ENCODE results near the gene CALN1.

The CALN1 gene

GRCh38 chr7:72019436-72019835 lies 392.7 kb downstream of the CALN1 start:
- Histone ChIP-seq H3K23ac (ENCODE audit: low read depth, low read length, poor library complexity) (no peak overlapping the region), H2BK12ac (ENCODE audit: low read length) (no peak overlapping the region), H2BK5ac (ENCODE audit: low read length) (no peak overlapping the region), H3K4ac (ENCODE audit: low read length) (no peak overlapping the region), H3K79me1 (ENCODE audit: low read depth, low read length) (no peaks in the 10 kb centered on the region), H3K9ac (ENCODE audit: low read depth, low read length, poor library complexity) (no peak overlapping the region), H3K4me1 (ENCODE audit: control insufficient read depth in 2 of 2, insufficient read depth in 1 of 2, low read depth in 1 of 2, low read length in 2 of 2) (no peaks in the 10 kb centered on the region), H3K27me3 (ENCODE audit: control insufficient read depth in 3 of 3, insufficient read depth in 3 of 3, low read depth in 1 of 3, low read length in 3 of 3) (no peaks in the 10 kb centered on the region), H2BK15ac (ENCODE audit: low read length) (no peak overlapping the region), H4K8ac (ENCODE audit: low read depth, low read length) (no peak overlapping the region), H4K91ac (ENCODE audit: low read depth, low read length, poor library complexity) (no peak overlapping the region), H3K4me3 (ENCODE audit: low read length in 2 of 2) (peak overlapping the region in 1 of 2 donors; percentile 35), H3K14ac (ENCODE audit: low read length) (peak overlapping the region; percentile 1), H3K4me2 (ENCODE audit: insufficient read depth, low read length, poor library complexity, severe bottlenecking) (no peak overlapping the region), H2BK120ac (ENCODE audit: low read depth, low read length) (no peak overlapping the region), H2AFZ (ENCODE audit: low read length) (no peak overlapping the region), H3K36me3 (replicated peaks in 1 of 2; ENCODE audit: control insufficient read depth in 2 of 2, insufficient read depth in 2 of 2, low read length in 2 of 2) (no peaks in the 10 kb centered on the region), H3K27ac (replicated peaks; ENCODE audit: low read length) (no peak overlapping the region), H2AK5ac (ENCODE audit: low read depth, low read length) (no peak overlapping the region), H3K9me3 (replicated peaks in 1 of 2; ENCODE audit: control insufficient read depth in 2 of 2, insufficient read depth in 1 of 2, low read depth in 1 of 2, low read length in 2 of 2) (no peaks in the 10 kb centered on the region), H3K18ac (ENCODE audit: low read length) (no peak overlapping the region)
- DNase-seq (ENCODE audit: low spot score): no peak
- no CpG with 5 or more reads among the region's 2 CpGs for WGBS, 2 donors (ENCODE audit: extremely low coverage in 2 of 2, insufficient read length in 2 of 2, insufficient replicate concordance in 1 of 2)

- no peak overlapping the region for H3K23ac ChIP-seq (ENCODE audit: low read depth, low read length, poor library complexity)
- no peak overlapping the region for H3K4me3 ChIP-seq (ENCODE audit: low read length in 2 of 2)
- H2AFZ ChIP-seq (ENCODE audit: low read length): no peak overlapping the region
- H4K91ac ChIP-seq (ENCODE audit: low read depth, low read length, poor library complexity): no peak overlapping the region
- no peak overlapping the region for H2BK15ac ChIP-seq (ENCODE audit: low read length)
- H2BK5ac ChIP-seq (ENCODE audit: low read length): no peak overlapping the region
- no peak overlapping the region for H2BK120ac ChIP-seq (ENCODE audit: low read depth, low read length)
- no peaks in the 10 kb centered on the region for H3K4me1 ChIP-seq (ENCODE audit: control insufficient read depth in 2 of 2, insufficient read depth in 1 of 2, low read depth in 1 of 2, low read length in 2 of 2)
- H3K4ac ChIP-seq (ENCODE audit: low read length): no peak overlapping the region
- H3K27me3 ChIP-seq (ENCODE audit: control insufficient read depth in 3 of 3, insufficient read depth in 3 of 3, low read depth in 1 of 3, low read length in 3 of 3): no peaks in the 10 kb centered on the region
- H3K79me1 ChIP-seq (ENCODE audit: low read depth, low read length): no peaks in the 10 kb centered on the region
- H4K8ac ChIP-seq (ENCODE audit: low read depth, low read length): no peak overlapping the region
- no CpG with 5 or more reads among the region's 6 CpGs for WGBS, 2 donors (ENCODE audit: extremely low coverage in 2 of 2, insufficient read length in 2 of 2, insufficient replicate concordance in 1 of 2)
- no peak overlapping the region for H2AK5ac ChIP-seq (ENCODE audit: low read depth, low read length)
- no peak overlapping the region for H3K9ac ChIP-seq (ENCODE audit: low read depth, low read length, poor library complexity)
- H3K18ac ChIP-seq (ENCODE audit: low read length): no peak overlapping the region
- H2BK12ac ChIP-seq (ENCODE audit: low read length): no peak overlapping the region
- H3K27ac ChIP-seq (replicated peaks; ENCODE audit: low read length): no peak overlapping the region
- no peak overlapping the region for H3K4me2 ChIP-seq (ENCODE audit: insufficient read depth, low read length, poor library complexity, severe bottlenecking)
- no peaks in the 10 kb centered on the region for H3K9me3 ChIP-seq (replicated peaks in 1 of 2; ENCODE audit: control insufficient read depth in 2 of 2, insufficient read depth in 1 of 2, low read depth in 1 of 2, low read length in 2 of 2)
- H3K36me3 ChIP-seq (replicated peaks in 1 of 2; ENCODE audit: control insufficient read depth in 2 of 2, insufficient read depth in 2 of 2, low read length in 2 of 2): no peaks in the 10 kb centered on the region
- no peak overlapping the region for H3K14ac ChIP-seq (ENCODE audit: low read length)
- no peak for DNase-seq (ENCODE audit: low spot score)
Observed at GRCh38 chr7:72017756-72018155, 394.4 kb downstream of the CALN1 start.

DNA sequence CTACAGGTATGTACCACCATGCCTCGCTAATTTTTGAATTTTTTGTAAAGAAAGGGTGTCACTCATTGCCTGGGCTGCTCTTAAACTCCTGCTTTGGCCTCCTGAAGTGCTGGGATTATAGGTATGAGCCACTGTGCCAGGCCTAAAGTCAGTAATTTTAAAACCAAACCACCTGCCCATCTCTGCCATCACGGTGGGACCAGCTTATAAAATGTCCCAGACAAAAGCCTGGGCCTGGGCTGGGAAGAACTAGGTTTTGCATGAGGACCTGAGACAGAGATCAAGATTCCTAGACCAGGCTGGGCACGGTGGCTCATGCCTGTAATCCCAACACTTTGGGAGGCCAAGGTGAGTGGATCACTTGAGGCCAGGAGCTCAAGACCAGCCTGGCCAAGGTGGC lies 395.6 kb downstream of the CALN1 start:
- H2BK5ac ChIP-seq (ENCODE audit: low read length): no peak overlapping the region
- H3K4me2 ChIP-seq (ENCODE audit: insufficient read depth, low read length, poor library complexity, severe bottlenecking): no peak overlapping the region
- H3K14ac ChIP-seq (ENCODE audit: low read length): no peak overlapping the region
- no peak overlapping the region for H2BK120ac ChIP-seq (ENCODE audit: low read depth, low read length)
- no peak overlapping the region for H2AFZ ChIP-seq (ENCODE audit: low read length)
- H3K9me3 ChIP-seq (replicated peaks in 1 of 2; ENCODE audit: control insufficient read depth in 2 of 2, insufficient read depth in 1 of 2, low read depth in 1 of 2, low read length in 2 of 2): no peaks in the 10 kb centered on the region
- H3K79me1 ChIP-seq (ENCODE audit: low read depth, low read length): no peaks in the 10 kb centered on the region
- H3K36me3 ChIP-seq (replicated peaks in 1 of 2; ENCODE audit: control insufficient read depth in 2 of 2, insufficient read depth in 2 of 2, low read length in 2 of 2): no peaks in the 10 kb centered on the region
- DNase-seq (ENCODE audit: low spot score): no peak
- no peak overlapping the region for H2BK12ac ChIP-seq (ENCODE audit: low read length)
- H4K8ac ChIP-seq (ENCODE audit: low read depth, low read length): no peak overlapping the region
- no peak overlapping the region for H3K23ac ChIP-seq (ENCODE audit: low read depth, low read length, poor library complexity)
- H3K9ac ChIP-seq (ENCODE audit: low read depth, low read length, poor library complexity): no peak overlapping the region
- H3K27ac ChIP-seq (replicated peaks; ENCODE audit: low read length): no peak overlapping the region
- no peak overlapping the region for H3K4me3 ChIP-seq (ENCODE audit: low read length in 2 of 2)
- H3K4me1 ChIP-seq (ENCODE audit: control insufficient read depth in 2 of 2, insufficient read depth in 1 of 2, low read depth in 1 of 2, low read length in 2 of 2): no peaks in the 10 kb centered on the region
- H2AK5ac ChIP-seq (ENCODE audit: low read depth, low read length): no peak overlapping the region
- H3K27me3 ChIP-seq (ENCODE audit: control insufficient read depth in 3 of 3, insufficient read depth in 3 of 3, low read depth in 1 of 3, low read length in 3 of 3): no peaks in the 10 kb centered on the region
- no peak overlapping the region for H4K91ac ChIP-seq (ENCODE audit: low read depth, low read length, poor library complexity)
- no peak overlapping the region for H3K18ac ChIP-seq (ENCODE audit: low read length)
- no peak overlapping the region for H2BK15ac ChIP-seq (ENCODE audit: low read length)
- no peak overlapping the region for H3K4ac ChIP-seq (ENCODE audit: low read length)
- WGBS, 2 donors (ENCODE audit: extremely low coverage in 2 of 2, insufficient read length in 2 of 2, insufficient replicate concordance in 1 of 2): no CpG with 5 or more reads among the region's 3 CpGs

- H3K27ac ChIP-seq (replicated peaks; ENCODE audit: low read length): no peak overlapping the region
- H3K18ac ChIP-seq (ENCODE audit: low read length): no peak overlapping the region
- H3K4me1 ChIP-seq (ENCODE audit: control insufficient read depth in 2 of 2, insufficient read depth in 1 of 2, low read depth in 1 of 2, low read length in 2 of 2): no peaks in the 10 kb centered on the region
- no peak overlapping the region for H2BK5ac ChIP-seq (ENCODE audit: low read length)
- no peak for DNase-seq (ENCODE audit: low spot score)
- no peak overlapping the region for H3K23ac ChIP-seq (ENCODE audit: low read depth, low read length, poor library complexity)
- H3K4ac ChIP-seq (ENCODE audit: low read length): no peak overlapping the region
- no peak overlapping the region for H2BK120ac ChIP-seq (ENCODE audit: low read depth, low read length)
- WGBS, 2 donors (ENCODE audit: extremely low coverage in 2 of 2, insufficient read length in 2 of 2, insufficient replicate concordance in 1 of 2): no CpG with 5 or more reads among the region's 4 CpGs
- H2AK5ac ChIP-seq (ENCODE audit: low read depth, low read length): no peak overlapping the region
- no peaks in the 10 kb centered on the region for H3K79me1 ChIP-seq (ENCODE audit: low read depth, low read length)
- no peak overlapping the region for H2AFZ ChIP-seq (ENCODE audit: low read length)
- H3K27me3 ChIP-seq (ENCODE audit: control insufficient read depth in 3 of 3, insufficient read depth in 3 of 3, low read depth in 1 of 3, low read length in 3 of 3): no peaks in the 10 kb centered on the region
- H4K8ac ChIP-seq (ENCODE audit: low read depth, low read length): no peak overlapping the region
- H3K36me3 ChIP-seq (replicated peaks in 1 of 2; ENCODE audit: control insufficient read depth in 2 of 2, insufficient read depth in 2 of 2, low read length in 2 of 2): no peaks in the 10 kb centered on the region
- no peaks in the 10 kb centered on the region for H3K9me3 ChIP-seq (replicated peaks in 1 of 2; ENCODE audit: control insufficient read depth in 2 of 2, insufficient read depth in 1 of 2, low read depth in 1 of 2, low read length in 2 of 2)
- no peak overlapping the region for H2BK12ac ChIP-seq (ENCODE audit: low read length)
- no peak overlapping the region for H2BK15ac ChIP-seq (ENCODE audit: low read length)
- H3K9ac ChIP-seq (ENCODE audit: low read depth, low read length, poor library complexity): no peak overlapping the region
- H3K4me3 ChIP-seq (ENCODE audit: low read length in 2 of 2): no peak overlapping the region
- H3K14ac ChIP-seq (ENCODE audit: low read length): no peak overlapping the region
- no peak overlapping the region for H3K4me2 ChIP-seq (ENCODE audit: insufficient read depth, low read length, poor library complexity, severe bottlenecking)
- H4K91ac ChIP-seq (ENCODE audit: low read depth, low read length, poor library complexity): no peak overlapping the region
Observed at GRCh38 chr7:72015136-72015535, 397.0 kb downstream of the CALN1 start.
